Adrenal gland (tissue), 5 donors: ENCODE measurements around the gene TRIO.

Source experiments
- POLR2A ChIP-seq, 2 donors: fragments of 450-650 bp; IDR thresholded peaks; one replicate each; pipeline ENCODE4 v1.6.1; 2017; ENCODE audit warnings: antibody characterized with exemption in 2 of 2, mild to moderate bottlenecking in 2 of 2, moderate library complexity in 1 of 2
- TF ChIP-seq, protein P1 (sequence below), 6 experiments: fragments of 450-650 bp in 4 of 6; fragments of 200-600 bp in 2 of 6; sonication (generic) in 1 of 6; IDR thresholded peaks; 1 replicate in 5 of 6; 2 replicates in 1 of 6; pipeline versions ENCODE4 v1.5.1 to v1.8.0; 2016 to 2021; ENCODE audit warnings: antibody characterized with exemption in 6 of 6, mild to moderate bottlenecking in 2 of 6, moderate library complexity in 1 of 6
- donor health status: DM: no; HTN: no; CAD: no.

DNA sequence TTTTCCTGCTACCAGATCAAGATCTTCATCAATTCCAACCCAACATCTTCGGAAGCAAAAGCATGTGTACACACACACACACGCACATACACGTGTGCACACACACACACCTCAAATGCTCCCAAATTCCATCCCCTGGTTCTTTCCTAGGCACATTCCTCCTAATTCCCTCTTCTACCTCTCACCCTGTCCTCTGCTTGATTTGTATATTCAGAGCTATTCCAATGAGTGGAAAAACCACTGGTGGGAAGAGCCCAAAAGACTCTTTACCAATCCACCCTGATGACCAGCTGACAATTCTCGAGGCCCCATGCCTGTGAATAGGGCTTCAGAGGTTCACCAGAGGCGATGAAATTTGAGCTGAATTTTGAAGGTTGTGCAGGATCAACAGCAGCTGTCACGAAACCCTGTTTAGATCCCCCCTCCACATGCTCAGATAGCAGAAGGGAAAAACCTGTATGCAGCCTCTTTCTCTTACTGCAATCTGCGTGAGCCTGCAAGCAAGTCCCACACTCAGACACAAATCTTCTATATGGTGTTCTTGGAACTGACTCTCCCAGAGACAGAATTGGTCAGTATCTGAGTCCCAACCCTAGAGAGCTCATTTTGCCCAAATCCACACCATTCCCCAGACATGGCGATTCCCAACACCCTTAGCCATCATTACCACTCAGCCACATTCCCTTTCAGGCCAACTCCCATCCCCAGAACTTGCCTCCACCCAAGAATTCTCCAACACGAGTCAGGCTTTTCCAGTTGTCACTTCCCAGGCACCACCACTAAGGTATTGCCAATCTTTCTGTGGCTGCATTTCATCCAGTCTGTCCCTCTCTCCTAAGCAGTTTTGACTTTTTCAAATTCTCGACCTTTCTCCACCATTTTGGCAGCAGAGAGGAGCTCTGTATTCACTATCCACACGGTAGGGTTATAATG, 4.3 kb upstream of the TRIO start:
- TF ChIP-seq, protein P1, sequence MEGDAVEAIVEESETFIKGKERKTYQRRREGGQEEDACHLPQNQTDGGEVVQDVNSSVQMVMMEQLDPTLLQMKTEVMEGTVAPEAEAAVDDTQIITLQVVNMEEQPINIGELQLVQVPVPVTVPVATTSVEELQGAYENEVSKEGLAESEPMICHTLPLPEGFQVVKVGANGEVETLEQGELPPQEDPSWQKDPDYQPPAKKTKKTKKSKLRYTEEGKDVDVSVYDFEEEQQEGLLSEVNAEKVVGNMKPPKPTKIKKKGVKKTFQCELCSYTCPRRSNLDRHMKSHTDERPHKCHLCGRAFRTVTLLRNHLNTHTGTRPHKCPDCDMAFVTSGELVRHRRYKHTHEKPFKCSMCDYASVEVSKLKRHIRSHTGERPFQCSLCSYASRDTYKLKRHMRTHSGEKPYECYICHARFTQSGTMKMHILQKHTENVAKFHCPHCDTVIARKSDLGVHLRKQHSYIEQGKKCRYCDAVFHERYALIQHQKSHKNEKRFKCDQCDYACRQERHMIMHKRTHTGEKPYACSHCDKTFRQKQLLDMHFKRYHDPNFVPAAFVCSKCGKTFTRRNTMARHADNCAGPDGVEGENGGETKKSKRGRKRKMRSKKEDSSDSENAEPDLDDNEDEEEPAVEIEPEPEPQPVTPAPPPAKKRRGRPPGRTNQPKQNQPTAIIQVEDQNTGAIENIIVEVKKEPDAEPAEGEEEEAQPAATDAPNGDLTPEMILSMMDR (IDR thresholded peaks at IDR 0.05) = no peak
- no peak for TF ChIP-seq POLR2A (IDR thresholded peaks at IDR 0.05)
